MCF 10A (cell line): Measurements from ENCODE around the gene EIPR1. TPM values are rescaled to one million over a fixed set of nuclear protein-coding genes. Genes with fewer than 3 reads are reported as not detected.

Source experiments
- BruUV-seq: library from RNA; stranded (reverse); fragments of 400-500 nt; replicated peaks from 2 replicates; lab custom pipeline; 2021; lab: Mats Ljungman, UMichigan
- CTCF ChIA-PET: fragments of 300-600 bp; sonication (Branson Sonifier 250); formaldehyde crosslinking; extraction: SDS; loops from one replicate; lab custom pipeline; 2021; ENCODE audit warnings: antibody characterized with exemption, inconsistent platforms; lab: Yijun Ruan, JAX
- POLR2A ChIA-PET: fragments of 300-600, 350-650 bp; sonication (Branson Sonifier 250); formaldehyde crosslinking; extraction: SDS; loops from one replicate; lab custom pipeline; 2020; ENCODE audit warnings: antibody characterized with exemption, inconsistent platforms; lab: Yijun Ruan, JAX
- DNase-seq: peaks from one replicate; pipeline ENCODE4 v3.0.0-alpha.2; 2018; ENCODE audit not compliant: unreplicated experiment
- H3K27ac Mint-ChIP-seq: one replicate; pipeline ENCODE4 v1.8.0; 2022; ENCODE audit warnings: mild to moderate bottlenecking, low read depth, mixed read lengths; ENCODE audit not compliant: unreplicated experiment
- H3K27me3 Mint-ChIP-seq: one replicate; pipeline ENCODE4 v1.8.0; 2022; ENCODE audit warnings: mixed read lengths; ENCODE audit not compliant: insufficient read depth, unreplicated experiment
- H3K36me3 Mint-ChIP-seq: one replicate; pipeline ENCODE4 v1.8.0; 2022; ENCODE audit warnings: mild to moderate bottlenecking, moderate library complexity, mixed read lengths; ENCODE audit not compliant: insufficient read depth, unreplicated experiment
- H3K4me1 Mint-ChIP-seq: one replicate; pipeline ENCODE4 v1.8.0; 2022; ENCODE audit warnings: mixed read lengths; ENCODE audit not compliant: insufficient read depth, unreplicated experiment
- H3K4me3 Mint-ChIP-seq: one replicate; pipeline ENCODE4 v1.8.0; 2022; ENCODE audit warnings: mild to moderate bottlenecking, moderate library complexity, mixed read lengths; ENCODE audit not compliant: unreplicated experiment
- H3K9me3 Mint-ChIP-seq: one replicate; pipeline ENCODE4 v1.8.0; 2022; ENCODE audit warnings: mixed read lengths; ENCODE audit not compliant: unreplicated experiment
- CTCF ChIP-seq: fragments of 200-600 bp; IDR thresholded peaks from one replicate; pipeline ENCODE4 v1.8.0; 2022; ENCODE audit warnings: antibody characterized with exemption, mild to moderate bottlenecking; ENCODE audit not compliant: unreplicated experiment
- intact Hi-C: fragments of 100-400 bp; cut with micrococcal nuclease; formaldehyde crosslinking; loops from 2 replicates; pipeline ENCODE4 v1.14.1; 2022
- total RNA-seq: library from RNA; stranded (reverse); gene quantifications from 2 replicates; pipeline ENCODE4 v1.2.3, GENCODE V29; 2022

EIPR1 gene
- total RNA-seq, 1 experiment from 2014 or later = 49.0 TPM

- POLR2A ChIA-PET = no interaction called here
- Mint-ChIP-seq H3K27me3 (no peaks in the 10 kb centered on the region), H3K4me1 (no peaks in the 10 kb centered on the region), H3K27ac (no peak overlapping the region), H3K9me3 (no peaks in the 10 kb centered on the region), H3K4me3 (no peak overlapping the region), H3K36me3 (peaks cover 66% of the 10 kb centered on the region)
- BruUV-seq = no TSS peak
- CTCF ChIA-PET = interaction anchor here (1.5 kb wide), 1 partner anchor 18 kb away, joined by 6 read pairs; no protein-coding TSS in a partner anchor
- no peak for TF ChIP-seq CTCF
- DNase-seq = no peak
- intact Hi-C loops = no loop called here
Measured at GRCh38 chr2:3404349-3404894, 26.8 kb upstream of the EIPR1 start.

GRCh38 chr2:3403587-3404334 lies 26.1 kb upstream of the EIPR1 start:
- intact Hi-C loops = no loop called here
- ChIA-PET POLR2A (no interaction called here), CTCF (interaction anchor here (0.6 kb wide), 1 partner anchor 664 kb away, joined by 3 read pairs; no protein-coding TSS in a partner anchor)
- Mint-ChIP-seq H3K9me3 (no peaks in the 10 kb centered on the region), H3K27me3 (no peaks in the 10 kb centered on the region), H3K4me1 (no peaks in the 10 kb centered on the region), H3K27ac (no peak overlapping the region), H3K4me3 (no peak overlapping the region), H3K36me3 (peaks cover 66% of the 10 kb centered on the region)
- BruUV-seq = no TSS peak
- no peak for TF ChIP-seq CTCF
- no peak for DNase-seq

- intact Hi-C loops = no loop called here
- H3K36me3 Mint-ChIP-seq = peaks cover 59% of the 10 kb centered on the region
- no peak for DNase-seq
Measured at GRCh38 chr2:3399829-3400228, 22.2 kb upstream of the EIPR1 start.

More at GRCh38 chr2:3399829-3400228, 22.2 kb upstream of the EIPR1 start:
- CTCF ChIA-PET = interaction anchor here (1.2 to 2.5 kb wide), 2 partner anchors 21 to 24 kb away, joined by 4 to 12 read pairs; no protein-coding TSS in a partner anchor
- Mint-ChIP-seq H3K4me1 (no peaks in the 10 kb centered on the region), H3K27ac (no peak overlapping the region), H3K9me3 (peaks cover 9% of the 10 kb centered on the region), H3K27me3 (no peaks in the 10 kb centered on the region), H3K4me3 (no peak overlapping the region)
- no TSS peak for BruUV-seq
- TF ChIP-seq CTCF = no peak
- POLR2A ChIA-PET = no interaction called here
